ENCODE measurements around the gene OR9A4. TPM values are rescaled to one million over a fixed set of nuclear protein-coding genes. Genes with fewer than 3 reads are reported as not detected.

OR9A4 gene
- polyA plus RNA-seq, 4 donors = not detected

DNA sequence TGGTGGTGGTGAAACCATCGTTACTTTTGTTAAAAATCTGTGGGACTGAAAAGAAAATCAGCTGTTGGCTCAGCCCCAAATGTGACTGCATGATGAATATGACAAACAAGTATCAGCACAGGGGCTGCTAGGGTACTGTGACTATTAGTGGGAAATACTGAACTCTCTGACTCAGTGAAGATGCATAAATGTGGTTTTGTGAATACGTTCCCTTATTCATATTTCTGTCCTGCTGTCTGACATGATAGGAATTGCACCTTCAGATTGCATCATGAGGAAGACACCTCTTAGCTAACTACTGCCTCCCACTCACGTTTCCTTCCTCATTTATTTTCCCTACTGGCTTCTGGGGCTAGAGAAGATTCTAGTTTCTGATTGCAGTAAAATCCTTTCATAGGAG lies 29.2 kb downstream of the OR9A4 start:
- no peak for DNase-seq (ENCODE audit: low read depth in 4 of 4, low spot score in 3 of 4)

DNA sequence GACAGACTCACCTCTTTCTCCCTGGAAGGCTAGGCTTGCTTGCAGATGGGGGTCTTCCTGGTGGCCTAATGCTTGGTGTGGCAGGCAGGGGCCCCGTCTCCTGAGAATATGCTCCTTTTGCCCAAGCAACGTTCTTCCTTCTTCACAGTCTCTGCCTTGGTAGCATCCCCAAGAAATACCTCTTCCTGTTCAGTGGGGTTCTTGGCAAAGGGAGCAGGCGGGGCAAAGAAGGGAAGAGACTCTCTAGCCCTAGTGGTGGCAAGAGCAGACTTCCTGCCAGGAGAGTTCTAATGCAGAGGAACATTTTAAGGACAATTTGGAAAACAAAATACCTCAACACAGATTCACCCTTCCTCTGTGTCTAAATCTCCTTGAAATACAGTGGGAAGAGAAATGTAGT lies 30.6 kb downstream of the OR9A4 start, which contains the start of gene CLEC5A:
TSS of gene CLEC5A (minus strand) at position 179 of the 400 bp plus-strand sequence. CDS start 682 bp downstream, outside the sequence.
- no peak for DNase-seq (ENCODE audit: low read depth in 4 of 4, low spot score in 3 of 4)

DNA sequence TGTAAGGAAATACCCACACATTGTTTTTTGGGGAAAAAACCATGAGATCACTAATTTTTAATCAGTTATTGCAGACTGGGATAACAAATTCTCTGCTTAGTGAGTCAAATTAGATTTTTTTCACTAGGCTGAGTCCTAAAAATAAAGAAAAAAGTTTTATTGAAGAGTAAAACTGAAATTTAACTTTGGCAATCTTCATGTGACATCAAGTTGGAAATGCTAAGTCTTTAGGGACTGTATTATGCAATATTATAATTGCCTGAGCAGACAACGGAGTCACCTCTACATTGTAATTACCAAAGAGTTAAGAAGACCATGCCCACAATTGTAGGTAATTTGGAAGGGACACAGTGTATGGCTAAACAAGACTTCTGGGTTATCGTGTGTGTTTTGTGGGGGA lies 32.8 kb downstream of the OR9A4 start:
- no peak for DNase-seq (ENCODE audit: low read depth in 4 of 4, low spot score in 3 of 4)

DNA sequence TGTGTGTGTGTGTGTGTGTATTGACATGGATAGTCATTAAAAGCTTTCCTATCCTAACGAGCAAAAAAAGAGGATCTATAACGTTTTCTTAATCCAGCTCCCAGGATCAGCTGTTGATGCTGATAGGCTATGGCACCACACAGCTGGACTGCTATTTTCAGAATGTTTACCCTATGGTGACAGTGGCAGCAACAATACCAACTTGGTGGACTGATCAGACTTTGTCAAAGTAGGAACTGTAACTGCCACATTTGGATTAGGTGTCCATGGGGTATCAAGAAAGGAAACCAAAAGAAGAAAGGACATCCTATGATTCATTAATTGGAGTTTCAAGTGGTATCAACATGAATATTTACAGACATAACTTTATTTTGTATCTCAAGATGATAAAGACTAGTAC lies 33.3 kb downstream of the OR9A4 start:
- no peak for DNase-seq (ENCODE audit: low read depth in 4 of 4, low spot score in 3 of 4)

DNA sequence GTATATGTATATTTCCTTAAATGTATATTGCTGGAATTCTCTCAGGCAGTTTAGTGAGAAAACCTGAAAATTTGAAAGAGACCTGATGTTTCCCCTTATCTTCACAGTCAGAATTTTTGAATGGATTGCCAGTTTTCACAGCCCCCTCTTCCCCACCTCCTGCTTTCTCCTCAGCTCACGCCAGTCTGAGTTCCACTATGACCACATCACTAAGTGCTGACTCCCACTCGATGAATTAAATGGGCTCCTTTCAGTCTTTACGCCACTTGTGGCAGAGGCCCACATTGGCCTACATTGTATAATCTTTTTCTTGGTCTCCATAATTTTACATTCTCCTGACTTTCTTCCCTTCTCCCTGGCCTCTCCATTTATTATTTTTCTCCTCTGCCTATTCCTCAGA lies 33.7 kb downstream of the OR9A4 start:
- DNase-seq (ENCODE audit: low read depth in 4 of 4, low spot score in 3 of 4) = no peak

DNA sequence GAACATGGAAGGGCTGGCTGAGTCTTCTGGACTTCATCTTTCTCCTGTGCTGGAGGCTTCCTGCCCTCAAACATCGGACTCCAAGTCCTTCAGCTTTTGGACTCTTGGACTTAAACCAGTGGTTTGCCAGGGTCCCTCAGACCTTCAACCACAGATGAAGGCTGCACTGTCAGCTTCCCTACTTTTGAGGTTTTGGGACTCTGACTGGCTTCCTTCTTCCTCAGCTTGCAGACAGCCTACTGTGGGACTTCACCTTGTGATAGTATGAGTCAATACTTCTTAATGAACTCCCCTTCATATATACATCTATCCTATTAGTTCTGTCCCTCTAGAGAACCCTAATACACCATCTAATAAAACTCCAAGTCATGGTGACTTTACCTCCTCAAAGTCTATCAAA lies 34.6 kb downstream of the OR9A4 start:
- DNase-seq (ENCODE audit: low read depth in 4 of 4, low spot score in 3 of 4) = no peak

DNA sequence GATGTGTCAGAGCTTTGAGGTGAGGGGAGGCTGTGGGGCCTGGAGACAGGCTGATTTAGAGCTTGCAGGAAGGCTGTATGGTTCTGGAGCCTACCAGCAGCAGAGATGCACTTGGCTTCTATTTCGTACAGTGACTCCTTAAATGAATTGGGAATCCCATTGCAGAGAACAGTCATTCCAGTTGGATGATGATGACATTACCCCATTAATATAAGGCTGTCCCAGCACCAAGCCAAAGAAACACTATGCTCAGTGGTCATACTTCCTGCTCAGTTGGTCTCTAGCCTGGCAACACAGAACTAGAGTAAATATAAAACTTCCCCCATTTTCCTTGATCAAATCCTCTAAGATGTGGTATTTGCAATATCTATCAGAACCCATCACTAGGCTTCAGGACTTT lies 36.3 kb downstream of the OR9A4 start:
- DNase-seq (ENCODE audit: low read depth in 4 of 4, low spot score in 3 of 4) = no peak

DNA sequence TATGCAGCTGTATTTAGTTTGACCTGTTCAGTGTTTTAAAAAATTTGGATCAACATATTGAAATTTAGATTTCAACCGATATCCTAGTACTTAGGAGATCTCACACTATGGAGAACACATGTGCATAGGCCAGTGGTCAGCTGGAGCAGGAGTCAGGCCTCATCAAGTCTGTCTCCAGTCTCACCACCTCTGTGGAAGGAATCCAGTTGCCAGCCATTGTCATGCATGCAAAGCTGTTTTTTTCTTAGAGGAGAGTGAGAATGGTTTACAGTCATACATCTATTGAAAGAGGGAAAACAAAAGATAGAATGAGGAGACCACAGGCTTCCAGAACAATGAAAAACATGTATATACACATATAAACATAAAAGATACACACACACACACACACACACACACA lies 38.1 kb downstream of the OR9A4 start:
- no peak for DNase-seq (ENCODE audit: low read depth in 4 of 4, low spot score in 3 of 4)

DNA sequence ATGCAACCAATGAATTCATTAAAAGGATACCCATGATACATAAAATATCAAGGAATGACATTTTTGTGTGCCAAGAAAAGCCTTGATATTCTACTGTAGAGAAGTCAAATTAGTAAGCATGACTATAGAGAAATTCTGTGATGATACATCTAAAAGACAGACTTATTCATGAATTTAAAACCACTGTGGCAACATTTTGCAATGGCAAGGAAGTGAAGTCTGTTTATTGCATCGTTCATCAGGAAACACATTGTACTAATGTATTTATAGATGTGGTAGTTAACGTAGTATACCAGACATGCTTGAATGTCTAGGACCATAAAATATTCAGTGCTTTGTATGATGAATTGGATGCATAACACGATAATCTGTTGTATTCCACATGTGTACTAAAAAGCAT lies 39.9 kb downstream of the OR9A4 start:
- no peak for DNase-seq (ENCODE audit: low read depth in 4 of 4, low spot score in 3 of 4)

DNA sequence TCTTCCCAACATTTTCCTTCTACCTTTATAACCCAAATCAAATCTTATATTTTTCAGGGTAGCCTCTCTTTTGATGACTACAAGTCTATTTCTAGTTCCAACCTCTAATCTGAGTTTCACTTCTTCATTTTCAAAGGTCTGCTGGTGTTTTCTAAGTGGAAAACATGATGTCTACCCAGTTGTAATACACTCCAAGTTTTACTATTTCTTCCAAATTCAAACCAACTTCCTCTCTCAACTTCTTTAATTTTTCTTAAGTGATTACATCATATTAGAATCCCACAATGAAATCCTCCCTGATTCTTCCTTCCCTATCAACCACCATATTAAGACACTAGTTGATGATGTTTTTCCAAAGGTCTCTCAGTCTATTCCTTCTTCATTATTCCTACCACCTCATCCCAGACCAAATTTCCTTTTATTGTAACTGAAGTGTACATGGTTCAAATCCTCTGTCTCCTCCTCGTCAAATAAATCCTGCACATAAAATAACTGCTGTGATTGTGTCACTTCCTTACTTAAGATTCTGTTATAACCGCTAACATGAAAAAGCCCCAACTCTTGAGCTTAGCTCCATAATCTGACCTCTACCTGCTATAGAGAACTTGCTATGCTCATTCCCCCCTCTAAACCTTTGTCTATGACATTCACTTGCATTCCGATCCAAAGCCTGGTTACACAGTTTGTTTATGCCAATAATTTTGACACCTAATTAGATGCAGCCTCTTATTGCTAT lies 44.7 kb downstream of the OR9A4 start:
- no peak for DNase-seq (ENCODE audit: low read depth in 4 of 4, low spot score in 3 of 4)

Other genes starting within 250 kb of the OR9A4 start
- 10 to 100 TPM; 24.8 to 30.9 (median 27.7) TPM for gene DENND11, start 214.2 kb upstream of the OR9A4 start, polyA plus RNA-seq (ENCODE audit: insufficient read length in 4 of 4)
- gene WEE2, start 208.0 kb upstream of the OR9A4 start, polyA plus RNA-seq (ENCODE audit: insufficient read length in 4 of 4) = under 1 TPM; 0.21 to 0.43 (median 0.31) TPM
- gene SSBP1, start 178.0 kb upstream of the OR9A4 start, polyA plus RNA-seq (ENCODE audit: insufficient read length in 4 of 4) = 100 to 1,000 TPM; 126 to 157 (median 142) TPM
- under 1 TPM; 0.33 to 0.91 (median 0.42) TPM for gene TAS2R3, start 152.3 kb upstream of the OR9A4 start, polyA plus RNA-seq (ENCODE audit: insufficient read length in 4 of 4)
- 1 to 10 TPM; 1.2 to 2.4 (median 1.4) TPM for gene TAS2R4, start 139.7 kb upstream of the OR9A4 start, polyA plus RNA-seq (ENCODE audit: insufficient read length in 4 of 4)
- 1 to 10 TPM; 1.8 to 4.1 (median 2.1) TPM for gene TAS2R5, start 126.2 kb upstream of the OR9A4 start, polyA plus RNA-seq (ENCODE audit: insufficient read length in 4 of 4)
- gene PRSS37, start 74.9 kb upstream of the OR9A4 start, polyA plus RNA-seq (ENCODE audit: insufficient read length in 4 of 4) = under 1 TPM; 0.11 to 0.30 (median 0.18) TPM
- under 1 TPM; 0.20 to 0.55 (median 0.41) TPM for gene CLEC5A, start 30.6 kb downstream of the OR9A4 start, polyA plus RNA-seq (ENCODE audit: insufficient read length in 4 of 4)
- under 1 TPM in 2 of 4 donors, not detected in 2; 0.15 to 0.23 TPM for gene TAS2R38, start 57.4 kb downstream of the OR9A4 start, polyA plus RNA-seq (ENCODE audit: insufficient read length in 4 of 4)
- 10 to 100 TPM; 12.1 to 29.5 (median 16.8) TPM for gene MGAM, start 79.5 kb downstream of the OR9A4 start, polyA plus RNA-seq (ENCODE audit: insufficient read length in 4 of 4)
- under 1 TPM; 0.51 to 0.83 (median 0.58) TPM for gene MGAM2, start 195.3 kb downstream of the OR9A4 start, polyA plus RNA-seq (ENCODE audit: insufficient read length in 4 of 4)